Muscle of back (tissue), 11 donors: ENCODE results near the gene ZFP90. TPM values are rescaled to one million over a fixed set of nuclear protein-coding genes. Genes with fewer than 3 reads are reported as not detected.
"Not testable (repeated sequence)": the region's sequence is repeated elsewhere in the genome, so short reads cannot be mapped to it uniquely, and the experiment has no call there.

Source experiments
- DNase-seq, 3 donors: peaks; one replicate each; pipeline versions ENCODE4 v3.0.0 to v3.0.0-alpha.2; 2013
- polyA plus RNA-seq, 10 donors: library from polyadenylated mRNA; unstranded; fragments of 120-200 nt; gene quantifications; one replicate each; pipeline ENCODE4 v1.2.1, GENCODE V29; 2013; ENCODE audit not compliant: insufficient read length in 10 of 10

Gene ZFP90
- polyA plus RNA-seq, 10 donors = 12.7 to 22.9 (median 18.8) TPM

GRCh38 chr16:68512742-68513141 lies 26.3 kb upstream of the ZFP90 start:
- DNase-seq = no peak

GRCh38 chr16:68514511-68514910 lies 24.6 kb upstream of the ZFP90 start:
- no peak for DNase-seq

GRCh38 chr16:68517606-68518166 lies 21.4 kb upstream of the ZFP90 start:
- DNase-seq = no peak

GRCh38 chr16:68519225-68519745 lies 19.8 kb upstream of the ZFP90 start:
- DNase-seq = no peak

GRCh38 chr16:68520649-68521086 lies 18.4 kb upstream of the ZFP90 start:
- peak; percentile 66 to 93 (median 87) for DNase-seq

- DNase-seq = no peak
Observed at GRCh38 chr16:68524069-68524820, 14.8 kb upstream of the ZFP90 start.

- DNase-seq = no peak
Observed at GRCh38 chr16:68526143-68526781, 12.8 kb upstream of the ZFP90 start.

- no peak for DNase-seq
Observed at GRCh38 chr16:68526782-68527145, 12.3 kb upstream of the ZFP90 start.

- no peak for DNase-seq
Observed at GRCh38 chr16:68528233-68528632, 10.9 kb upstream of the ZFP90 start.

- DNase-seq = peak; percentile 74 to 93 (median 88)
Observed at GRCh38 chr16:68528686-68529379, 10.3 kb upstream of the ZFP90 start.

- DNase-seq = no peak
Observed at GRCh38 chr16:68529608-68529930, 9.5 kb upstream of the ZFP90 start.

GRCh38 chr16:68529931-68530701 lies 9.0 kb upstream of the ZFP90 start:
- DNase-seq = peak; percentile 76 to 93 (median 84)

- DNase-seq = no peak
Observed at GRCh38 chr16:68533937-68534336, 5.2 kb upstream of the ZFP90 start.

GRCh38 chr16:68535331-68535730 lies 3.8 kb upstream of the ZFP90 start:
- no peak for DNase-seq

- peak in 1 of 3 donors; percentile 44 for DNase-seq
Observed at GRCh38 chr16:68539711-68540239, 684 bp downstream of the ZFP90 start.

- DNase-seq = no peak
Observed at GRCh38 chr16:68548947-68549346, 9.9 kb downstream of the ZFP90 start.

GRCh38 chr16:68553186-68553585 lies 14.1 kb downstream of the ZFP90 start:
- DNase-seq = no peak

GRCh38 chr16:68560341-68560740 lies 21.2 kb downstream of the ZFP90 start:
- DNase-seq = not testable (repeated sequence)

- DNase-seq = no peak
Observed at GRCh38 chr16:68563631-68564381, 24.7 kb downstream of the ZFP90 start.

- no peak for DNase-seq
Observed at GRCh38 chr16:68564382-68564985, 25.4 kb downstream of the ZFP90 start.
